Endothelial cell of umbilical vein (primary cell): ENCODE data around the gene ART5. TPM values are rescaled to one million over a fixed set of nuclear protein-coding genes. Genes with fewer than 3 reads are reported as not detected.

Source experiments
- BruUV-seq: library from RNA; stranded (reverse); fragments of 400-500 nt; replicated peaks from 2 replicates; lab custom pipeline; 2021; lab: Mats Ljungman, UMichigan
- CTCF ChIA-PET: fragments of 300-600, 350-600 bp; sonication (Branson Sonifier 250); formaldehyde crosslinking; loops from one replicate; lab custom pipeline; 2021; ENCODE audit warnings: antibody characterized with exemption, inconsistent platforms; lab: Charles Lee
- POLR2A ChIA-PET: fragments of 300-600, 350-600 bp; sonication (Branson Sonifier 250); formaldehyde crosslinking; loops from one replicate; lab custom pipeline; 2021; ENCODE audit warnings: antibody characterized with exemption, inconsistent platforms; lab: Charles Lee
- DNase-seq: peaks from one replicate; pipeline ENCODE4 v3.0.0-alpha.2; 2011; ENCODE audit warnings: low read depth, low spot score
- FAIRE-seq: peaks from 2 replicates; lab custom pipeline; 2011; peaks lifted over from hg19 to GRCh38; lab: Jason Lieb, UNC
- H2AFZ ChIP-seq: 2 replicates; pipeline ENCODE4 v1.6.0; 2012; ENCODE audit warnings: low read depth, low read length, control low read depth, inconsistent platforms
- H3K27ac ChIP-seq: 2 replicates; pipeline ENCODE4 v1.5.1; 2011; ENCODE audit warnings: low read depth, mild to moderate bottlenecking, control low read depth, low read length, moderate library complexity; ENCODE audit not compliant: insufficient read depth
- H3K27me3 ChIP-seq, 2 experiments: 2 replicates each; pipeline versions ENCODE4 v1.6.0 to v1.6.1; 2011; ENCODE audit warnings: low read length in 2 of 2, mixed read lengths in 1 of 2; ENCODE audit not compliant: control insufficient read depth in 2 of 2, insufficient read depth in 2 of 2
- H3K36me3 ChIP-seq, 2 experiments: 2 replicates in 1 of 2; 3 replicates in 1 of 2; pipeline ENCODE4 v1.5.1; 2011; ENCODE audit warnings: low read length in 2 of 2, mild to moderate bottlenecking in 1 of 2, moderate library complexity in 1 of 2; ENCODE audit not compliant: control insufficient read depth in 2 of 2, insufficient read depth in 2 of 2; ENCODE audit errors: extremely low read depth in 1 of 2
- H3K4me1 ChIP-seq: 3 replicates; pipeline ENCODE4 v1.5.1; 2011; ENCODE audit warnings: mild to moderate bottlenecking, low read length; ENCODE audit not compliant: control insufficient read depth, insufficient read depth; ENCODE audit errors: extremely low read depth
- H3K4me2 ChIP-seq: 2 replicates; pipeline ENCODE4 v1.6.1; 2011; ENCODE audit warnings: low read length, control low read depth, mixed read lengths; ENCODE audit not compliant: insufficient read depth
- H3K4me3 ChIP-seq, 3 experiments: fragments of 200-600 bp in 1 of 3; sonication (generic), shearing (Covaris generic) in 1 of 3; replicated peaks in 1 of 3; 2 replicates each; pipeline ENCODE4 v1.5.1; 2011 to 2016; ENCODE audit warnings: control low read depth in 3 of 3, low read length in 3 of 3, mild to moderate bottlenecking in 2 of 3, inconsistent platforms in 1 of 3, low read depth in 1 of 3, moderate library complexity in 1 of 3; ENCODE audit not compliant: insufficient read depth in 1 of 3
- H3K79me2 ChIP-seq: 2 replicates; pipeline ENCODE4 v1.6.0; 2012; ENCODE audit warnings: low read length, inconsistent platforms; ENCODE audit not compliant: control insufficient read depth, insufficient read depth
- H3K9ac ChIP-seq: replicated peaks from 2 replicates; pipeline ENCODE3; 2011; ENCODE audit warnings: low read length, control low read depth; ENCODE audit not compliant: insufficient read depth; ENCODE audit errors: extremely low read depth
- H3K9me1 ChIP-seq: replicated peaks from 3 replicates; pipeline ENCODE4 v1.6.0; 2011; ENCODE audit warnings: mild to moderate bottlenecking, low read length; ENCODE audit not compliant: control insufficient read depth, insufficient read depth; ENCODE audit errors: extremely low read depth
- H3K9me3 ChIP-seq: replicated peaks from 2 replicates; pipeline ENCODE4 v1.5.1; 2012; ENCODE audit warnings: low read length, inconsistent platforms; ENCODE audit not compliant: control insufficient read depth, insufficient read depth
- H4K20me1 ChIP-seq: replicated peaks from 2 replicates; pipeline ENCODE3; 2011; ENCODE audit warnings: mild to moderate bottlenecking, low read length; ENCODE audit not compliant: control insufficient read depth, insufficient read depth; ENCODE audit errors: extremely low read depth
- EZH2 ChIP-seq: IDR thresholded peaks from 2 replicates; pipeline ENCODE4 v1.6.1; 2012; ENCODE audit warnings: borderline replicate concordance, low read depth, mild to moderate bottlenecking, moderate library complexity, low read length, inconsistent platforms; ENCODE audit not compliant: severe bottlenecking
- FOS ChIP-seq: IDR thresholded peaks from 2 replicates; pipeline ENCODE4 v1.6.1; 2011; ENCODE audit warnings: mild to moderate bottlenecking, low read length, moderate library complexity, borderline replicate concordance; ENCODE audit not compliant: insufficient read depth
- GATA2 ChIP-seq: IDR thresholded peaks from 2 replicates; pipeline ENCODE4 v1.7.0; 2011; ENCODE audit warnings: low read depth, mild to moderate bottlenecking, moderate library complexity, mixed read lengths, low read length; ENCODE audit not compliant: insufficient read length, insufficient read depth
- JUN ChIP-seq: IDR thresholded peaks from 2 replicates; pipeline ENCODE4 v1.6.1; 2011; ENCODE audit warnings: borderline replicate concordance, low read depth; ENCODE audit not compliant: insufficient read length, insufficient read depth
- MAX ChIP-seq: IDR thresholded peaks from 2 replicates; pipeline ENCODE4 v1.6.1; 2011; ENCODE audit not compliant: insufficient read depth, insufficient read length
- MYC ChIP-seq: IDR thresholded peaks from one replicate; pipeline ENCODE4 v1.6.1; 2011; ENCODE audit warnings: mild to moderate bottlenecking, low read depth, low read length
- POLR2A ChIP-seq: IDR thresholded peaks from 2 replicates; pipeline ENCODE4 v1.6.1; 2012; ENCODE audit warnings: low read depth, mild to moderate bottlenecking, control low read depth, low read length
- POLR2AphosphoS5 ChIP-seq: IDR thresholded peaks from 2 replicates; pipeline ENCODE4 v1.6.1; 2012; ENCODE audit warnings: low read depth, mild to moderate bottlenecking, control low read depth, low read length, moderate library complexity; ENCODE audit not compliant: insufficient read depth
- dilution Hi-C: fragments of 300-500 bp; cut with MboI; formaldehyde crosslinking; loops from one replicate; pipeline ENCODE4 v1.15.0; 2019; ENCODE audit warnings: low sequenced_read_pairs; ENCODE audit not compliant: extremely low pct_ligation_motif_present
- intact Hi-C: fragments of 100-400 bp; cut with micrococcal nuclease; formaldehyde crosslinking; loops from one replicate; pipeline ENCODE4 v1.10.0; 2022
- polyA plus RNA-seq, 4 experiments: library from polyadenylated mRNA; depleted of rRNA in 3 of 4; stranded (reverse) in 3 of 4; unstranded in 1 of 4; fragments of >200 nt; gene quantifications; 2 replicates each; pipeline versions ENCODE4 v1.2.1 to v1.2.3, GENCODE V29; 2011 to 2012; ENCODE audit warnings: missing spikeins in 1 of 4
- total RNA-seq: library from RNA; stranded (reverse); gene quantifications from 2 replicates; pipeline ENCODE4 v1.2.3, GENCODE V29; 2021
- TF ChIP-seq, protein P1 (sequence below), 2 donors: IDR thresholded peaks; 1 replicate in 1 of 2; 2 replicates in 1 of 2; pipeline ENCODE4 v1.5.1; 2011; ENCODE audit warnings: low read length in 2 of 2, mild to moderate bottlenecking in 2 of 2, moderate library complexity in 2 of 2, control low read depth in 1 of 2, inconsistent platforms in 1 of 2, low read depth in 1 of 2; ENCODE audit not compliant: insufficient read depth in 1 of 2; ENCODE audit errors: extremely low read depth in 1 of 2

ART5 gene
- total and polyA plus RNA-seq, 2 donors (not counting 3 experiments of a cell fraction or from before 2014, with no cell fraction given), result not detected

GRCh38 chr11:3639841-3640240, 2.0 kb downstream of the ART5 start:
- POLR2A ChIA-PET, result no interaction called here
- H3K4me2 ChIP-seq, result no peak overlapping the region
- H2AFZ ChIP-seq, result no peak overlapping the region
- dilution Hi-C loops (no loop called here), intact Hi-C loops (loop anchor here (10.0 kb wide), 1 partner anchor 705 kb away; no protein-coding TSS in a partner anchor)
- H4K20me1 ChIP-seq, result no peaks in the 10 kb centered on the region
- no peak for FAIRE-seq
- CTCF ChIA-PET, result no interaction called here
- no peak overlapping the region for H3K4me3 ChIP-seq
- BruUV-seq, result no TSS peak
- H3K27me3 ChIP-seq, result peaks cover 1 to 4% of the 10 kb centered on the region in 2 experiments
- H3K9me3 ChIP-seq, result no peaks in the 10 kb centered on the region
- H3K27ac ChIP-seq, result no peak overlapping the region
- no peak overlapping the region for H3K9ac ChIP-seq
- DNase-seq, result no peak
- peaks cover 5% of the 10 kb centered on the region for H3K4me1 ChIP-seq
- no peaks in the 10 kb centered on the region for H3K9me1 ChIP-seq
- TF ChIP-seq EZH2, result no peak
- TF ChIP-seq MYC, result no peak
- TF ChIP-seq, protein P1, sequence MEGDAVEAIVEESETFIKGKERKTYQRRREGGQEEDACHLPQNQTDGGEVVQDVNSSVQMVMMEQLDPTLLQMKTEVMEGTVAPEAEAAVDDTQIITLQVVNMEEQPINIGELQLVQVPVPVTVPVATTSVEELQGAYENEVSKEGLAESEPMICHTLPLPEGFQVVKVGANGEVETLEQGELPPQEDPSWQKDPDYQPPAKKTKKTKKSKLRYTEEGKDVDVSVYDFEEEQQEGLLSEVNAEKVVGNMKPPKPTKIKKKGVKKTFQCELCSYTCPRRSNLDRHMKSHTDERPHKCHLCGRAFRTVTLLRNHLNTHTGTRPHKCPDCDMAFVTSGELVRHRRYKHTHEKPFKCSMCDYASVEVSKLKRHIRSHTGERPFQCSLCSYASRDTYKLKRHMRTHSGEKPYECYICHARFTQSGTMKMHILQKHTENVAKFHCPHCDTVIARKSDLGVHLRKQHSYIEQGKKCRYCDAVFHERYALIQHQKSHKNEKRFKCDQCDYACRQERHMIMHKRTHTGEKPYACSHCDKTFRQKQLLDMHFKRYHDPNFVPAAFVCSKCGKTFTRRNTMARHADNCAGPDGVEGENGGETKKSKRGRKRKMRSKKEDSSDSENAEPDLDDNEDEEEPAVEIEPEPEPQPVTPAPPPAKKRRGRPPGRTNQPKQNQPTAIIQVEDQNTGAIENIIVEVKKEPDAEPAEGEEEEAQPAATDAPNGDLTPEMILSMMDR (IDR thresholded peaks at IDR 0.05; ENCODE audit: extremely low read depth in 1 of 2, insufficient read depth in 1 of 2, low read depth in 1 of 2, low read length in 2 of 2), result no peak
- no peak for TF ChIP-seq POLR2A
- TF ChIP-seq POLR2AphosphoS5, result no peak
- TF ChIP-seq MAX, result no peak
- no peak for TF ChIP-seq JUN
- no peak for TF ChIP-seq FOS
- TF ChIP-seq GATA2, result no peak
- no peaks in the 10 kb centered on the region for H3K36me3 ChIP-seq
- H3K79me2 ChIP-seq, result no peaks in the 10 kb centered on the region
